HuH-7.5 (cell line): Measurements from ENCODE around the gene ERC2.

Source experiments
- DNase-seq: peaks from one replicate; pipeline ENCODE4 v3.0.0; 2011; ENCODE audit warnings: low spot score

The ERC2 gene

GRCh38 chr3:55790596-55791350 lies 677.5 kb downstream of the ERC2 start:
- no peak for DNase-seq

- no peak for DNase-seq
These were observed 678.8 kb downstream of the ERC2 start for GRCh38 chr3:55789516-55789915.

GRCh38 chr3:55782807-55783206 lies 685.5 kb downstream of the ERC2 start:
- DNase-seq = no peak

- DNase-seq = no peak
These were observed 685.9 kb downstream of the ERC2 start for GRCh38 chr3:55782351-55782750.

- no peak for DNase-seq
These were observed 687.4 kb downstream of the ERC2 start for GRCh38 chr3:55780913-55781312.

- no peak for DNase-seq
These were observed 688.7 kb downstream of the ERC2 start for GRCh38 chr3:55779543-55779942.

GRCh38 chr3:55775366-55776154 lies 692.7 kb downstream of the ERC2 start:
- no peak for DNase-seq

GRCh38 chr3:55774856-55775255 lies 693.4 kb downstream of the ERC2 start:
- no peak for DNase-seq

GRCh38 chr3:55771503-55771902 lies 696.8 kb downstream of the ERC2 start:
- DNase-seq = no peak

- no peak for DNase-seq
These were observed 698.2 kb downstream of the ERC2 start for GRCh38 chr3:55770077-55770476.

- no peak for DNase-seq
These were observed 701.5 kb downstream of the ERC2 start for GRCh38 chr3:55766753-55767152.

GRCh38 chr3:55765906-55766701 lies 702.2 kb downstream of the ERC2 start:
- DNase-seq = no peak

GRCh38 chr3:55765398-55765797 lies 702.9 kb downstream of the ERC2 start:
- no peak for DNase-seq

- DNase-seq = no peak
These were observed 711.3 kb downstream of the ERC2 start for GRCh38 chr3:55756976-55757375.

- DNase-seq = no peak
These were observed 712.6 kb downstream of the ERC2 start for GRCh38 chr3:55755516-55756205.

GRCh38 chr3:55752911-55753310 lies 715.4 kb downstream of the ERC2 start:
- no peak for DNase-seq

GRCh38 chr3:55751730-55752129 lies 716.5 kb downstream of the ERC2 start:
- DNase-seq = no peak

- DNase-seq = no peak
These were observed 717.7 kb downstream of the ERC2 start for GRCh38 chr3:55750525-55750924.

- DNase-seq = no peak
These were observed 719.2 kb downstream of the ERC2 start for GRCh38 chr3:55749036-55749435.

GRCh38 chr3:55746808-55747413 lies 721.4 kb downstream of the ERC2 start:
- no peak for DNase-seq

GRCh38 chr3:55742832-55743136 lies 725.5 kb downstream of the ERC2 start:
- no peak for DNase-seq
